Epithelial cell of proximal tubule (primary cell): ENCODE measurements around the gene PDRG1. TPM values are rescaled to one million over a fixed set of nuclear protein-coding genes. Genes with fewer than 3 reads are reported as not detected.
A peak's percentile ranks its signal among the peaks of the same experiment; 100 is the strongest.

Source experiments
- DNase-seq: peaks from one replicate; pipeline ENCODE4 v3.0.0-alpha.2; 2011; ENCODE audit warnings: low read depth
- H3K4me3 ChIP-seq: 2 replicates; pipeline ENCODE4 v1.5.1; 2011; ENCODE audit warnings: low read depth, mild to moderate bottlenecking, low read length
- CTCF ChIP-seq: conservative IDR thresholded peaks from 2 replicates; pipeline ENCODE4 v1.5.1; 2012; ENCODE audit warnings: low read depth, mild to moderate bottlenecking, low read length
- total RNA-seq: library from RNA; depleted of rRNA; stranded (reverse); fragments of >200 nt; gene quantifications from 2 replicates; pipeline ENCODE4 v1.2.3, GENCODE V29; 2015

Gene PDRG1
- total RNA-seq, 1 donor from 2014 or later = 16.5 TPM

- DNase-seq = no peak
- no peak for TF ChIP-seq CTCF
- H3K4me3 ChIP-seq = no peak overlapping the region
These were observed 37.3 kb upstream of the PDRG1 start for GRCh38 chr20:31989030-31989645.

- H3K4me3 ChIP-seq = no peak overlapping the region
- no peak for DNase-seq
- no peak for TF ChIP-seq CTCF
These were observed 36.7 kb upstream of the PDRG1 start for GRCh38 chr20:31988430-31989015.

GRCh38 chr20:31987744-31988143, 35.9 kb upstream of the PDRG1 start:
- no peak for TF ChIP-seq CTCF
- H3K4me3 ChIP-seq = no peak overlapping the region
- DNase-seq = peak; percentile 26

GRCh38 chr20:31984981-31985471, 33.2 kb upstream of the PDRG1 start:
- H3K4me3 ChIP-seq = no peak overlapping the region
- no peak for DNase-seq
- no peak for TF ChIP-seq CTCF

- DNase-seq = no peak
- TF ChIP-seq CTCF = no peak
- H3K4me3 ChIP-seq = no peak overlapping the region
These were observed 29.9 kb upstream of the PDRG1 start for GRCh38 chr20:31981784-31982183.

- no peak for TF ChIP-seq CTCF
- DNase-seq = no peak
- H3K4me3 ChIP-seq = no peak overlapping the region
These were observed 28.0 kb upstream of the PDRG1 start for GRCh38 chr20:31979713-31980426.

GRCh38 chr20:31977080-31977479, 25.2 kb upstream of the PDRG1 start:
- no peak for TF ChIP-seq CTCF
- DNase-seq = no peak
- H3K4me3 ChIP-seq = no peak overlapping the region
